NK-92 (cell line): ENCODE results near the gene ULK3.
"Not testable (repeated sequence)": the region's sequence is repeated elsewhere in the genome, so short reads cannot be mapped to it uniquely, and the experiment has no call there.

ENCODE experiments used
- DNase-seq: peaks from one replicate; lab custom pipeline; 2025; ENCODE audit not compliant: unreplicated experiment; lab: John Stamatoyannopoulos, UW

Gene ULK3, protein sequence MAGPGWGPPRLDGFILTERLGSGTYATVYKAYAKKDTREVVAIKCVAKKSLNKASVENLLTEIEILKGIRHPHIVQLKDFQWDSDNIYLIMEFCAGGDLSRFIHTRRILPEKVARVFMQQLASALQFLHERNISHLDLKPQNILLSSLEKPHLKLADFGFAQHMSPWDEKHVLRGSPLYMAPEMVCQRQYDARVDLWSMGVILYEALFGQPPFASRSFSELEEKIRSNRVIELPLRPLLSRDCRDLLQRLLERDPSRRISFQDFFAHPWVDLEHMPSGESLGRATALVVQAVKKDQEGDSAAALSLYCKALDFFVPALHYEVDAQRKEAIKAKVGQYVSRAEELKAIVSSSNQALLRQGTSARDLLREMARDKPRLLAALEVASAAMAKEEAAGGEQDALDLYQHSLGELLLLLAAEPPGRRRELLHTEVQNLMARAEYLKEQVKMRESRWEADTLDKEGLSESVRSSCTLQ

DNA sequence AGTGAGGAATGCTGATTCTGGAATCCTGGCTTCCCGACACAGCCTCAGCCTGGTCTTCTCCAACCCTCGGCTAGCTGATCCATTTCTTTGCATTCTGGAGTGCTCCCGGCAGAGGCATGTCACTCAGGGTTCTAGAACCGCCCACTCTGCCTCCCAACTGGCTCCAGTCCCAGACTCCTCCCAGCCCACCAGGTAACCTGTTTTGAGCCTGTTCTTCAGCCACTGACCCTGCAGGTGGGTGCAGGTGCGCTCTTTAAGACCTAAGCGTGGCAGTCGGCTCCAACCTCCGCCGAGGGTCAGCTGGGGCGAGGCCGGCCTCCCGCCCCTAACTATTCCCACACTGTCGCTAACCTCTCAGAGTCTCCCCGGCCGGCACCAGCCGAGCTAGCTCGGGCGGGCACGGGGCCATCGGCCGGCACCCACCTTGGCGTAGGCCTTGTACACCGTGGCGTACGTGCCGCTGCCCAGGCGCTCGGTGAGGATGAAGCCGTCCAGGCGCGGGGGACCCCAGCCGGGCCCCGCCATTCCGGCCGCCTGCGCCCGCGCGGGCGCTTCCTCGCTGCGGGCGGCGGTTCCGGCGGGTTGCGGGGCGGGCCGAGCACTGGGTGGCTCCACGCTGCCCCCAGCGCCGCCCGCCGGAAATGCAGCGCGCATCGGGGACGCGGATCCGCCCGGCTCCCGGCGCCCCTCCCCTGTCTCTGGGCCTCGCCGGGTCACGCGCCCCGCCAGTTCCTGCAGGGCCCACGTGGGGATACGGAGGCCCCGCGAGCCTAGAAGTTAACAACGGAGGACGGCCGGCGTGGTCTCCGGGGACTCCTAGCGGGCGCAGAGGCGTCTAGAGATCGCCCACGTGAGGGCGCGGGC, at the start of gene ULK3:
TSS of gene ULK3 (minus strand) at position 576 of the 864 bp plus-strand sequence. CDS start at position 525, 51 bp downstream.
- DNase-seq = peak; percentile 59

DNA sequence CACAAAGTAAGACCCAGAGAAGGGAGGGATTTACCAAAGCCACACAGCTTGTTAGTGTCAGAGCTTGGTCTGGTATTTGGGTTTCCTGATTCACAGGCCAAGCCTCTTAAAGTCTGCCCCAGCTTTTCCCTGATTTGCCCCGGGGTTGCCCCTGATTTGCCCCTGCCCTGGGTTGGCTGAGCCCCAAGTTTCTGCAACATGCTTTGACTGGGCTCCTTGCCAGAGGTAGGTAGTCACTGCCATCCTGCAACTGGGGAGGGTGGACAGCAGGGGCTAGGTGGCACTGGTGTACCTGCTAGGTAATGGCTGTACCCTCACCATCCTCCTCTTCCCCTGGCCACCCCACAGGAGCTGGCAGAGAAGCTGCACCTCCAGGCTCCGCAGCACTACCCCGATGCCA, 49.4 kb upstream of the ULK3 start:
- DNase-seq = no peak

DNA sequence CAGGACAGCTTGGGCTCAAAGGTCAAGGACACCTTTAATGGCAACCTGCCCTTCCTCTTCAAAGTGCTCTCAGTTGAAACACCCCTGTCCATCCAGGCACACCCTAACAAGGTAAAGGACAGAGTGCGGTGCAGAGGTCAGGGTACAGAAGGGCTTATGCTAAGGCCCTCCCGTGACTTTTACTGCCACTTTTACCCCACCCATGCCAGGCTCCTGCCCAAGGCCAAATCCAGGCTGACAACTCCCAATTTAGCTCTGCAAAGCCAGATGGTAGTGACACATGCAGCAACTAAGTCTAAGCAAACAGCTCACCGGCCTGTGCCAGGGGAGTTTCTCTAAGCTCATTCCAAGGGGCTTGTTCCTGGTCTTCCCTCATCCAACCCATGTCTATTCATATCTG, 48.5 kb upstream of the ULK3 start:
- no peak for DNase-seq

DNA sequence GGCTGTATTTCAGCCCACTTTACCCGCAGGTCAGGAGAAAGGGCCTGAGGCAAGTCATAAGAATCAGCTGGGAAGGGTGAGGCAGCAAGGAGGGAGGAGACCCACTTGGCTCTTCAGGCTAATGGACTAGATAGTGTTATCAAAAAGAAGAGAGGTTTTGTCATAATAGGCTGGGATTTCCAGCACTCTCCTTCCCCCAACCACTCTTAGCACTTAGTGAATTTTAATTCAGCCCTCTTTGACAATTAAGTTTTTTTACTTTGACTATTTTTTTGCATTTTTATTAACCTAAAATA, 47.7 kb upstream of the ULK3 start:
- DNase-seq = no peak

DNA sequence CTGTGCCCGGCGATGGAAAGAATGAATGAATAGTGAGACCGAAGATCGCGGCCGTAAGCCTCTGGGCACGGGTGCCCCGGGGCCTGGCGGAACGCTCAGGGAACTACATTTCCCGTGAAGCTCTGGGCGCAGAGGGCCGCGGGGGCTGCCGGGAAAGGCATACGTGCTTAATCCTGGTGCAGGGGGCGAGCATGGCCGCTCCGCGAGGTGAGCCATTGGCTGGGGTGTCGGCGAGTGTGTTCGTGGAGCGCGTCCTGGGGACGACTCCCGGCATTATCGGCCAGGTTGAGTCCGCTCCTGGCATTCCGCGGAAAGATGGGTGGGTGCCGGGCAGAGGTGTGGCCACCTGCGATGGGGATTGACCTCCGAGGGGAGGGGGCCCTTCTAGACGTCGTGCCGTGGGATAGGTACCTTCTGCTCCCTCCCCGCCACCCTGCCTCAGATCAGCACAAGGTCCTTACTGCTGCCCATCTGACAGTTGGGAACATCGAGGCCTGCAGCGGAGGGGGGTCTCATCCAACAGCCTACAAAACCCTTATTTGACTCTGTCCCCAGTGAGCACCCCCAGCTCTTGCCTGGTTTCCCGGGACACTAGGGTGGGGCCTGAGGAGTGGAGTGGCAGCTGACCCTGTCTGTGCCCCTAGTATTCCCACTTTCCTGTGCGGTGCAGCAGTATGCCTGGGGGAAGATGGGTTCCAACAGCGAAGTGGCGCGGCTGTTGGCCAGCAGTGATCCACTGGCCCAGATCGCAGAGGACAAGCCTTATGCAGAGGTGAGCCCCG, 47.1 kb upstream of the ULK3 start, which contains the start of gene MPI:
TSS of gene MPI (plus strand) at position 160 of the 782 bp plus-strand sequence. CDS start at position 192, 32 bp downstream.
- no peak for DNase-seq

DNA sequence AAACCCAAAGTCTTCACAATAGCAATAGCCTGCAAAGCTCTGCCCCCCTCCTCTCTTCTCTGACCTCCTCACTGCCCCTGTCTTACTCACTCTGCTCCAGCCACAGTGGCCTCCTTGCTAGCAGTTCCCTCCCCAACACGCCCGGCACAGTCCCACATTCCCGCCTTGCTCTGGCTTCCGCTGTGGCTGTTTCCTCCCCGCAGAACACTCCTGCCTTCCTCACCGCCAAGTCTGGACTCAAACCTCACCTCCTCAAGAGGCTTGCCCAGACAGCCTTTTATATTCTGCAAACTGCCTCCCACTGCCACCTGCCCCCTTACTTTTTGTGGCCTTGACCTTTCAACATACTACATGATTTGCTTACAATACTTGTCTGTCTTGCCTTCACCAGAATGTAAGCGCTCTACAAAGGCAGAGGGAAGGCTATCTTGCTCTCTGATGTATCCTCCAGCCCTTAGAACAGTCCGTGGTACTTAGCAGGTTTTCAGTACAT, 46.5 kb upstream of the ULK3 start:
- DNase-seq = no peak

DNA sequence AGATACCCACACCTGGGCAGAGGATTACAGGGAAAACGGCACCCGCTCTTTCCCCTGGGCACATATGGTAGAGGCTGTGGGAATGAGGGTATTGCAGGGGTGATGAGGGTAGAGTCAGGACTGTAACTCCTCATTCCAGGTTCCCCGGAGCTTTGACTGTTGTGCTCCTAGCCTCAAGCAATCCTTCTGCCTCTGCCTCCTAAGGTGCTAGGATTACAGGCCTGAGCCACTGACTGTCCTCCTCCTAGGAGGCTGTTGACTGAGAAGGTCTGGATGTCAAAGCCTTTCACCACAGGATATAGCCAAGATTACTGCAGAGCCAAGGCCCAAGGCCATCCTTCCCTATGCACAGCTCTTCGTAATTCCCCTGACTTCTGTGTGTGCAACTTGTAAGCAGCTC, 45.8 kb upstream of the ULK3 start:
- DNase-seq = no peak

DNA sequence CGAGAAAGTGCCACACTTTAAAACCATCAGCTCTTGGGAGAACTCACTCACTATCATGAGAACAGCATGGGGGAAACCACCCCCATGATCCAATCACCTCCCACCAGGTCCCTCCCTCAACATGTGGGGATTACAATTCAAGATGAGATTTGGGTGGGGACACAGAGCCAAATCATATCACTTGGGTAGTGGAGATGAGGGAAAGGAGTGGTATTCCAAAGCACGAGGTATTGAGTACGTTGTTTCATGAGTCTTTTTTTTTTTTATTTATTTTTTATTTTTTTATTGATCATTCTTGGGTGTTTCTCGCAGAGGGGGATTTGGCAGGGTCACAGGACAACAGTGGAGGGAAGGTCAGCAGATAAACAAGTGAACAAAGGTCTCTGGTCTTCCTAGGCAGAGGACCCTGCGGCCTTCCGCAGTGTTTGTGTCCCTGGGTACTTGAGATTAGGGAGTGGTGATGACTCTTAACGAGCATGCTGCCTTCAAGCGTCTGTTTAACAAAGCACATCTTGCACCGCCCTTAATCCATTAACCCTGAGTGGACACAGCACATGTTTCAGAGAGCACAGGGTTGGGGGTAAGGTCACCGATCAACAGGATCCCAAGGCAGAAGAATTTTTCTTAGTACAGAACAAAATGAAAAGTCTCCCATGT, 44.7 kb upstream of the ULK3 start:
- not testable (repeated sequence) for DNase-seq

DNA sequence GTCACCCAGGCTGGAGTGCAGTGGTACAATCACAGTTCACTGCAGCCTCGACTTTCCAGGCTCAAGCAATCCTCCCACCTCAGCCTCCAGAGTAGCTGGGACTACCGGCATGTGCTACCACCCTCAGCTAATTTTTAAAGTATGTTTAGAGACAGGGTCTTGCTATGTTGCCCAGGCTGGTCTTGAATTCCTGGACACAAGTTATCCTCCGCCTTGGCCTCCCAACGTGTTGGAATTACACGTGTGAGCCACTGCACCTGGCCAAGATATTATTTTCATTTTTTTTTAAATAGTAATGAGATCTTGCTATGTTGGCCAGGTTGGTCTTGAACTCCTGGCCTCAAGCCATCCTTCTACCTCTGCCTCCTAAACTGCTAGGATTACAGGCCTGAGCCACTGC, 42.5 kb upstream of the ULK3 start:
- no peak for DNase-seq

DNA sequence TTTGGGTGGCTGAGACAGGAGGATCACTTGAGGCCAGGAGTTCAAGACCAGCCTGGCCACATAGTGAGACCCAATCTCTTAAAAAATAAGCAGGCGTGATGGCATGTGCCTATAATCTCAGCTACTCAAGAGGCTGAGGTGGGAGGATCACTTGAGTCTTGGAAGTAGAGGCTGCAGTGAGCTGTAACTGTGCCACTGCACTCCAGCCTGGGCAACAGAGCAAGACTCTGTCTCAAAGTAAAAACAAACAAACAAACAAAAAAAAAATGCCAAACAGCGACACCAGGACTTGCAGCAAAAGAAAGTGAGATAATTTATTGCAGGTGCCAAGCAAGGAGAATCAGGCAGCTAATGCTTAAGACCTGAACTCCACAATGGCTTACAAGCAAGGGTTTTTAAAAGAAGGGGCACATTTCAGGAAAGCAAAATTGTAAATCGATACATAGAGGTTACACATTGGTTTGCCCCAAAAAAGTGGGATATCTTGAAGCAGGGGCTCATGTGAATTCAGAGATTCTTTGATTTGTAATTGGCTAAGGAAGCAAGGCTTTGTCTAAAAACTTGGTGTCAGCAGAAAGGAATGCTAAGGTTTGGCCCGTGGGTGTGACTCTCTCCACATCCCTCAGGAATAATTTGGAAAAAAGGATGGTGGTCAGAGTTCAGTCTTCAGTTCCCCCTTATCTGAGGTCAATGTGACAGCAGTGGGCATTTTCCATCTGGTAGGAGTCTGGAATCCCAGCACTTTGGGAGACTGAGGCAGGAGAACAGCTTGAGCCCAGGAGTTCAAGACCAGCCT, 41.7 kb upstream of the ULK3 start:
- DNase-seq = no peak

DNA sequence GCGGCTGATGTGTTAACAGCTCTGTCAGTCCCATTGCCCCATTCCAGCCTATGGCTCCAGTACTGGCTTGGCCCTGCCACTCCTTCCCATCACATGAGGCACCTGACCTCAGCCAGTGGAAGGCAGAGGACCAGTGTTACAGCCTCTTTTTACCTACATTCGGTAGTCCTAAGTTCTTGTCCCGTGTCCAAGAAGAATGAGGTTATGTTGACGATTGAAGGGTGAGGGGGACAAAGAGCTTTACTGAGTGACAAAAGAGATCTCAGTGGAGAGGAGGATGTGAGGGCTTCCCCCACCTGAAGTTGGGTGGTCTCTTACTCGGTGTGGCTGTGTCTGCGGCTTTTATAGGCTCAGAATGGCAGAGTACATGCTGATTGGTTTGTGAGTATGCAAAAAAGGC, 39.6 kb upstream of the ULK3 start:
- DNase-seq = no peak

DNA sequence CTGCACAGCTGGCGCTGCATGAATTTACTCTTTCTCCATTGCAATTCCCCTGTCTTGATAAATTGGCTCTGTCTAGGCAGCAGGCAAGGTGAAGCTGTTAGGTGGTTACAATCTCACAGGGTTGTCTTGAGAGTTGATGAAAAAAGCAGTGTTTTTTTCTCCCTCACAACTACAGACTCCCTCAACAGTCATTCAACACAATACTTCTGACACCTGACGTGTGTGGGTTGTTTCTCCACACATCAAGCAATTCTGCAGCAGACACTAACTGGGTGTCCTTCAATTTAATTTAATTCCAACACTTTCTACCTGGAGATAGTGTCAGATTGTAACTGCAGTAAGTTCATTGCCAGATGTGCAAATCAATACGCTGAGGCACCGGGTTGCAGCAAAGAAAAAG, 35.3 kb upstream of the ULK3 start:
- no peak for DNase-seq

DNA sequence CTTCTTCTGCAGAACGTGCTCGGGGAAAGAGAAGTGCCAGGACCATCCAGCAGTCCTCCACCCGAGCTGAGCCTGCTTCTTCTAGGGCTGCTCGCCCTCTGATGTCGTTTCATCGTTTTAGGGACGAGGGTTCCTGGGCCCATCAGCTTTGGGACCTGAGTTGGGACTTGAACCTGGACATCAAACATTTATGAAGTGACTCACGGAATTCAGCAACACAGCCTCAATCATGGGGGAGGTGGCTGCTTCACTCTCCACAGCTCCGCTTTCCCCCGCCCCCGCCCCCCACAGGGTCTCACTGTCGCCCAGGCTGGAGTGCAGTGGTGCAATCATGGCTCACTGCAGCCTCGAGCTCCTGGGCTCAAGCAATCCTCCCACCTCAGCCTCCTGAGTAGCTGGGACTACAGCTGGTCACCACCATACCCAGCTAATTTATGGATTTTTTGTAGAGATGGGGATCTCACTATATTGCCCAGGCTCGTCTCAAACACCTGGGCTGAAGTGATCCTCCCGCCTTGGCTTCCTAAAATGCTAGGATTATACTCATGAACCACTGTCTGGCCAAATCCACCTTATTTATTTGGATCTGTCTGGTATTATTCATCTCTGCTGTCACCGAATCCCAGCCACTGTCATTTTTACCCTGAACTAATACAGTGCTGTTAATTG, 30.9 kb upstream of the ULK3 start:
- no peak for DNase-seq

DNA sequence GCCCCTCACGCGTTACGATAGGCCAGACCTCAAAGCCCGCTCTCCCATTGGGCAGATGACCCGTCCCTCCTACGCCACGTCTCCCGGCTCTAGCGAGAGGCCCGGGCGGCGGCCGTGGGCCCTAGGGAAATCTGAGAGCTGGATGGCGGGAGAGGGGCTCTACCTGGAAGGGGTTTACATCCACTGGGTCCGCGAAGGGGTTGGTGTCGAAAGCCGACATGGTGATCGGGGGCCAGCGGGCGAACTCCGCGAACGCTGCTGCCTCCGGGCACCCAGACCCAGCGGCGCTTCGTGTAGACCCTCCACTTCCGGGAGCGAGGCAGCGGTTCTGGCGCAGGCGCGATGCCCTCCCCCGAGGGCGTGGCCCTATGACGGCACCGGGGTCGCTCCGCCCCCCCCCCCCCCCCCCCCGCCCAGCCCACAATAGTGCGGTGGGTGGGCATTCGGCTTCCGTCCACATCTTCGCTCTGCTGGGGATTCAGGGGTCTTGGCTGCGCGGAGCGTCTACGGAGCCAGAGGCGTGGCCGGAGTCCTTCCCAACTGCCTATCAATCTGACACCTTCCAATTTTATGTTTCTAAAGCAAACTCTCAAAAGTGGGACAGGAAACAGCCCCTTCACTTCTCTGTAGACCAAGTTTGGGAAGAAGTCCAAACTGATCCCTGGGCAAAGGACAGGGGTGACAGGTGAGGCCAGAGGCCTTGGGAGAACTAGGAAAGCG, 30.2 kb upstream of the ULK3 start, which contains the start of gene SCAMP2:
TSS of gene SCAMP2 (minus strand) at position 330 of the 720 bp plus-strand sequence. CDS start at position 220, 110 bp downstream.
- DNase-seq = peak; percentile 66

DNA sequence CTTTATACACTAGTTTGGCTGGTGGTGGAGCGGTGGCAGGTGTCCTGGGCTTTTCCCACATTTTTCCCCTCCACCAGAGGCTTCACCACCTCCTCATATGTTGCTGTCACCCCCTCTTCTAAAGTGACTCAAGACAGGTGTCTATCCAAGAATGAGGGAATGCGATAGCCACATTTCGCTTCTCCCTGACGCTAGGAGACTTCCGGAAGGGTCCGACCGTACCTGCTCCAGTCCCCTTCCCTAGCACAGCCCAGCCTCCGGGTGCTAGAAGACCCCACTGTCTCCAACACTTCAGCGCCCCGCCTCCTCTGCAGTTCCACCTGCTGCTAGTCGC, 29.7 kb upstream of the ULK3 start:
- DNase-seq = no peak

DNA sequence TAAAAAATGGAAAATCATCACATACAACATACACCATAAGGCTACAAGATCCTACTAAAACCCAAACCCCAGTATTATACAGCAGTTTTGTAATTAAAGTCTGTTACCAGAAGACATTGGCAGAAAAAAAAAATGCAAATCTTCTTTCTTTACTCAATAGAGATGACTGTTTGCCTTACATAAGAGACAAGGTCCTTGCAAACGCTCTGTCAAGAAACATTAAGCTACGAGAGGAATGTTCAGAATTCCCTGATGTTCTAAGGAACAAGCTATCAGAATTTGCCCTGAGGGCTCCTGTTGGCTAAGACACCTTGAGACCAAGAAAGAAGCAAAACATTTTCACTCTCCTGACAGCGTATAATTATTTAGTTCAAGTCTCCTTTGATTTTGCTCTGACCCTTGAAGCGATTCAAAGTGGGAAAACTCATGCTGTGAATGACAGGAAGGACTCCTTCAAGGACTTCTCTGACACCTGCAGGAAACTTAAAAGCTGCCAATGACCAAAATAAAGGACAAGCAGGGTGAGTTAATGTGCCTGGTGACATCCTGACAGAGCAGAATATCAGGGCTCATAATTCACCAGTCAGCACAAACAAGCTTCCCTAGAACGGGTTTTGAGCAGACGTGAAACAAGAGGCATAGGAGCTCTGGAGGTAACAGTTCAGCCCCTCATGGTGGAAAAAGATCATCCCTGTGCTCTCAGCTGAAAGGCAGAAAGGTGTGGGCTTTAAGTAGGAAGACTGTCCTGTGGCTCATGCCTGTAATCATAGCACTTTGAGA, 27.7 kb upstream of the ULK3 start:
- no peak for DNase-seq

DNA sequence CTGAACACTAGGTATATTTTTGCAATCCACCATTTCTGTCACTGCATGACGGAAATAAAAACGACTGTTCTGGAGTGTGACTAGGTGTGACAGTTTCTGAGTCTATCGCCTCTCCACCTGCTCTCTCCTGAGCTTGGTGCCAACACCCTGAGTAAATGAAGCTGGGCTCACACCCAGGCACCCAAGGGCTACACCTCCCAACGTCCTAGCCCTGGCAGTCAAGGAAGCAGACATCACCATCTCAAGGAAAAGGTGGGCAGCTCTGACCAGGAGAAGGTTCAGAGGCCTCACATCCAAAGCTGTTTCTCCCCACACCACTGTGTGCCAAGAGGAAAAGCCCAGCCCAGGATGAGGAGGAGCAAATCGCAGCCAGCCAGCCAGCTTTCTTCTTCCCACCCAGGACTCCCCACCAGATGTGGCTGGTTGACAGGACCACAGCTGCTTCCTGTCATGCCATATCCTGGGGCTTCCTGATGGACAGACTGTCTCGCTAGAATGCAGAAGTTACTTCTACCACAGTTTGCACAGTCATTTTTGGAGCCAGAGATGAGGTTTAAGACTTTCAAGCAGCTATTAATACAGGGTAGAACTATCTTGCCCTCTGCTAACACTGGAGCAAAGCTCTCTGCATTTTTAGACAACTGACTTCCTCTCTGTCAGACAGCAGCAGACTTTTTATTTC, 26.9 kb upstream of the ULK3 start:
- DNase-seq = no peak
